GM13976 (cell line): ENCODE results near the gene NOC4L.

Source experiments
- DNase-seq: peaks from one replicate; pipeline ENCODE4 v3.0.0; 2012; ENCODE audit warnings: low spot score
- CTCF ChIP-seq: IDR thresholded peaks from 2 replicates; pipeline ENCODE4 v1.5.1; 2012; ENCODE audit warnings: borderline replicate concordance, mild to moderate bottlenecking; ENCODE audit not compliant: insufficient read depth; ENCODE audit errors: extremely low read depth, missing control alignments, control extremely low read depth
- in situ Hi-C: fragments of 300-500 bp; cut with MboI; formaldehyde crosslinking; loops from one replicate; pipeline ENCODE4 v1.12.0; 2022; ENCODE audit warnings: low sequenced_read_pairs, mixed read lengths, inconsistent platforms; ENCODE audit not compliant: unreplicated experiment

The NOC4L gene

GRCh38 chr12:132138941-132139871 is 5.1 kb upstream of the NOC4L start:
- in situ Hi-C loops = no loop called here
- no peak for DNase-seq
- TF ChIP-seq CTCF = no peak

- DNase-seq = no peak
- in situ Hi-C loops = no loop called here
- TF ChIP-seq CTCF = no peak
These were observed 4.3 kb upstream of the NOC4L start for GRCh38 chr12:132139912-132140311.

GRCh38 chr12:132140501-132140900 is 3.8 kb upstream of the NOC4L start:
- no peak for DNase-seq
- in situ Hi-C loops = no loop called here
- TF ChIP-seq CTCF = no peak

GRCh38 chr12:132140918-132141841 is 3.1 kb upstream of the NOC4L start:
- in situ Hi-C loops = no loop called here
- TF ChIP-seq CTCF = no peak
- no peak for DNase-seq

GRCh38 chr12:132141976-132142678 is 2.1 kb upstream of the NOC4L start:
- no peak for DNase-seq
- TF ChIP-seq CTCF = no peak
- in situ Hi-C loops = no loop called here
